Nephron progenitor cell (in vitro differentiated cells): ENCODE results near the gene ST7L.

Source experiments
- DNase-seq: peaks from one replicate; pipeline ENCODE4 v3.0.0; 2021
- H3K27ac Mint-ChIP-seq: 2 replicates; pipeline ENCODE4 v1.8.0; 2021; ENCODE audit warnings: mild to moderate bottlenecking, moderate library complexity, mixed read lengths
- H3K27me3 Mint-ChIP-seq: 2 replicates; pipeline ENCODE4 v1.8.0; 2021; ENCODE audit warnings: mild to moderate bottlenecking, low read depth, mixed read lengths; ENCODE audit not compliant: poor library complexity
- H3K36me3 Mint-ChIP-seq: 2 replicates; pipeline ENCODE4 v1.8.0; 2021; ENCODE audit warnings: low read depth, mixed read lengths
- H3K4me1 Mint-ChIP-seq: 2 replicates; pipeline ENCODE4 v1.8.0; 2021; ENCODE audit warnings: mixed read lengths
- H3K4me3 Mint-ChIP-seq: 2 replicates; pipeline ENCODE4 v1.8.0; 2021; ENCODE audit warnings: mild to moderate bottlenecking, moderate library complexity, mixed read lengths
- H3K9me3 Mint-ChIP-seq: 2 replicates; pipeline ENCODE4 v1.8.0; 2021; ENCODE audit warnings: mild to moderate bottlenecking, moderate library complexity, mixed read lengths
- TF ChIP-seq, protein P1 (sequence below): fragments of 200-600 bp; sonication (generic); IDR thresholded peaks from 2 replicates; pipeline ENCODE4 v1.5.0; 2021; ENCODE audit warnings: antibody characterized with exemption

The ST7L gene

GRCh38 chr1:112620377-112620695 lies 1.4 kb upstream of the ST7L start:
- DNase-seq = no peak
- Mint-ChIP-seq H3K36me3 (peaks cover 6% of the 10 kb centered on the region), H3K4me3 (peak overlapping the region; percentile 100), H3K27ac (peak overlapping the region; percentile 100), H3K9me3 (no peaks in the 10 kb centered on the region), H3K27me3 (no peaks in the 10 kb centered on the region), H3K4me1 (peaks cover 36% of the 10 kb centered on the region)
- TF ChIP-seq, protein P1, sequence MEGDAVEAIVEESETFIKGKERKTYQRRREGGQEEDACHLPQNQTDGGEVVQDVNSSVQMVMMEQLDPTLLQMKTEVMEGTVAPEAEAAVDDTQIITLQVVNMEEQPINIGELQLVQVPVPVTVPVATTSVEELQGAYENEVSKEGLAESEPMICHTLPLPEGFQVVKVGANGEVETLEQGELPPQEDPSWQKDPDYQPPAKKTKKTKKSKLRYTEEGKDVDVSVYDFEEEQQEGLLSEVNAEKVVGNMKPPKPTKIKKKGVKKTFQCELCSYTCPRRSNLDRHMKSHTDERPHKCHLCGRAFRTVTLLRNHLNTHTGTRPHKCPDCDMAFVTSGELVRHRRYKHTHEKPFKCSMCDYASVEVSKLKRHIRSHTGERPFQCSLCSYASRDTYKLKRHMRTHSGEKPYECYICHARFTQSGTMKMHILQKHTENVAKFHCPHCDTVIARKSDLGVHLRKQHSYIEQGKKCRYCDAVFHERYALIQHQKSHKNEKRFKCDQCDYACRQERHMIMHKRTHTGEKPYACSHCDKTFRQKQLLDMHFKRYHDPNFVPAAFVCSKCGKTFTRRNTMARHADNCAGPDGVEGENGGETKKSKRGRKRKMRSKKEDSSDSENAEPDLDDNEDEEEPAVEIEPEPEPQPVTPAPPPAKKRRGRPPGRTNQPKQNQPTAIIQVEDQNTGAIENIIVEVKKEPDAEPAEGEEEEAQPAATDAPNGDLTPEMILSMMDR = no peak

- no peaks in the 10 kb centered on the region for H3K9me3 Mint-ChIP-seq
- TF ChIP-seq, protein P1 = no peak
- peak within 1 kb of the TSS; percentile 100 for H3K27ac Mint-ChIP-seq
- peaks cover 36% of the 10 kb centered on the region for H3K4me1 Mint-ChIP-seq
- DNase-seq = peak; percentile 82
- H3K4me3 Mint-ChIP-seq = peak within 1 kb of the TSS; percentile 100
- peaks cover 12% of the 10 kb centered on the region for H3K36me3 Mint-ChIP-seq
- H3K27me3 Mint-ChIP-seq = no peaks in the 10 kb centered on the region
These were observed 806 bp upstream of the ST7L start, which contains the start of gene CAPZA1 for GRCh38 chr1:112619518-112620376. Gene CAPZA1, plus strand, starts transcription at chr1:112619832. Its CDS starts 13 bp downstream, at chr1:112619845.

- peak overlapping the region; percentile 100 for H3K27ac Mint-ChIP-seq
- TF ChIP-seq, protein P1 = no peak
- peaks cover 16% of the 10 kb centered on the region for H3K36me3 Mint-ChIP-seq
- no peaks in the 10 kb centered on the region for H3K27me3 Mint-ChIP-seq
- H3K9me3 Mint-ChIP-seq = no peaks in the 10 kb centered on the region
- H3K4me3 Mint-ChIP-seq = peak overlapping the region; percentile 100
- H3K4me1 Mint-ChIP-seq = peaks cover 35% of the 10 kb centered on the region
- DNase-seq = no peak
These were observed 724 bp downstream of the ST7L start for GRCh38 chr1:112618114-112618720.

- TF ChIP-seq, protein P1 = no peak
- no peak for DNase-seq
- no peaks in the 10 kb centered on the region for H3K9me3 Mint-ChIP-seq
- no peak overlapping the region for H3K27ac Mint-ChIP-seq
- H3K36me3 Mint-ChIP-seq = peaks cover 39% of the 10 kb centered on the region
- H3K4me3 Mint-ChIP-seq = no peak overlapping the region
- H3K27me3 Mint-ChIP-seq = no peaks in the 10 kb centered on the region
- peaks cover 15% of the 10 kb centered on the region for H3K4me1 Mint-ChIP-seq
These were observed 4.4 kb downstream of the ST7L start for GRCh38 chr1:112614460-112615065.

DNA sequence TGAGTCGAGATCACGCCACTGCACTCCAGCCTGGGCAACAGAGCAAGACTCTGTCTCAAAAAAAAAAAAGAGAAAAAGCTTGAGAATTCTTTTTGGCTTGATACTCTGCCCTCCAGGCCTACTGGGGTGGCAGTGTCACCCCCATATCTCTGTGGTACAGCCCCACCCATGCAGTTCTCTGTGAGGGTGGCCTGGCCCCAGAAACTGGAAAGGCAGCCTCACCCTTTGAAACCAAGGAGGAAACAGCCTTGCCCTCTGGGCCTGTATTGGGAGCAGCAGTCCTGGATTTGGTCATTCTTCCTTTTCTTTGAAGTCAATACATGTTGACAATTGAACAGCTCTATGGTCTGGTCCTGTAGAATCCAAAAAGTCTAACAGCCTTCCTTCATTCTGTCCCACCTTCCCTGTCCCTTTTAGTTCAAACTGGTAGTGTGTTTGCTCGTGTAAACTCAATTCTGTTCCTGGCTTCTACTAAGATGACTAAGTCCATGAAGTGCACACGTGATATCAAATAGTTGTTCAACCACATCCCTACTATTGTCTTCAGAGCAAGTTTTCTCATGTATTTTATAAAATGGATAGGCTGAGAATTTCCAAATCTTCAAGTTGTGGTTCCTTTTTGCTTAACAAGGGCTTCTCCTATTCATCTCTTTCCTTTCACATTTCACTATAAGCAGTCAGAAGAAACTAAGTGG lies 13.2 kb downstream of the ST7L start:
- no peaks in the 10 kb centered on the region for H3K27me3 Mint-ChIP-seq

More for the DNA sequence above, 13.2 kb downstream of the ST7L start:
- peaks cover 72% of the 10 kb centered on the region for H3K36me3 Mint-ChIP-seq
- no peak for DNase-seq
- H3K9me3 Mint-ChIP-seq = no peaks in the 10 kb centered on the region
- H3K27ac Mint-ChIP-seq = no peak overlapping the region
- TF ChIP-seq, protein P1 = no peak
- no peak overlapping the region for H3K4me3 Mint-ChIP-seq
- H3K4me1 Mint-ChIP-seq = no peaks in the 10 kb centered on the region
